Mucosa of descending colon (tissue), 3 donors: ENCODE data around the gene TMEM132C. TPM values are rescaled to one million over a fixed set of nuclear protein-coding genes. Genes with fewer than 3 reads are reported as not detected.

Experiments
- ATAC-seq: fragments of 200-7000 bp; cut with Tn5 transposase; one replicate; pipeline ENCODE4 v1.9.1; 2020; ENCODE audit warnings: mild to moderate bottlenecking, moderate library complexity
- DNase-seq, 3 donors: peaks; one replicate each; pipeline ENCODE4 v3.0.0-alpha.2; 2020
- H3K36me3 ChIP-seq: fragments of 200-600 bp; one replicate; pipeline ENCODE4 v1.8.0; 2021; ENCODE audit warnings: low read depth, mild to moderate bottlenecking
- H3K4me1 ChIP-seq: fragments of 200-600 bp; one replicate; pipeline ENCODE4 v1.8.0; 2021; ENCODE audit warnings: low read depth, mild to moderate bottlenecking
- H3K4me3 ChIP-seq: fragments of 200-600 bp; one replicate; pipeline ENCODE4 v1.8.0; 2021; ENCODE audit warnings: mild to moderate bottlenecking
- H3K9me3 ChIP-seq: fragments of 200-600 bp; one replicate; pipeline ENCODE4 v1.8.0; 2021; ENCODE audit warnings: mild to moderate bottlenecking
- CTCF ChIP-seq: fragments of 200-600 bp; IDR thresholded peaks from one replicate; pipeline ENCODE4 v1.8.0; 2022; ENCODE audit warnings: antibody characterized with exemption, mild to moderate bottlenecking
- intact Hi-C, 2 donors: fragments of 100-400 bp; cut with DNase I in 1 of 2; cut with micrococcal nuclease in 1 of 2; formaldehyde crosslinking; loops; one replicate each; pipeline versions ENCODE4 v1.11.0 to v1.11.1; 2022; cut with DNase I, micrococcal nuclease
- total RNA-seq, 3 donors: library from RNA; stranded (reverse); fragmentation: NEBNext Ultra II Directional in 2 of 3; extraction: Animal tissue kit (Norgen Biotek cat#: 25700) in 2 of 3; gene quantifications; one replicate each; pipeline versions ENCODE4 v1.2.1 to v1.2.4, GENCODE V29; 2021 to 2023
- donor health status: DM: no; HTN: no; CAD: no; lungs with moderate emphysema.
- donor health status: DM: no; HTN: no; CAD: no.
- donor health status: DM: no; HTN: yes; CAD: no.

TMEM132C gene
- total RNA-seq, 3 donors from 2014 or later = 0.23 to 2.4 (median 1.2) TPM

GRCh38 chr12:128450810-128451209, 183.8 kb downstream of the TMEM132C start:
- ATAC-seq = no peak
- no peak for DNase-seq
- no peaks in the 10 kb centered on the region for H3K4me1 ChIP-seq
- intact Hi-C loops = no loop called here
- H3K4me3 ChIP-seq = no peak overlapping the region
- no peaks in the 10 kb centered on the region for H3K36me3 ChIP-seq
- TF ChIP-seq CTCF = no peak
- H3K9me3 ChIP-seq = no peaks in the 10 kb centered on the region

- no peak for ATAC-seq
- intact Hi-C loops = no loop called here
- no peak for TF ChIP-seq CTCF
- no peaks in the 10 kb centered on the region for H3K4me1 ChIP-seq
- no peak overlapping the region for H3K4me3 ChIP-seq
- H3K9me3 ChIP-seq = no peaks in the 10 kb centered on the region
- peak in 1 of 3 donors; percentile 4 for DNase-seq
- H3K36me3 ChIP-seq = no peaks in the 10 kb centered on the region
Measured at GRCh38 chr12:128455851-128456250, 188.9 kb downstream of the TMEM132C start.

- Histone ChIP-seq H3K4me1 (no peaks in the 10 kb centered on the region), H3K9me3 (no peaks in the 10 kb centered on the region), H3K4me3 (no peak overlapping the region), H3K36me3 (no peaks in the 10 kb centered on the region)
- no peak for DNase-seq
- ATAC-seq = no peak
- intact Hi-C loops = no loop called here
- no peak for TF ChIP-seq CTCF
Measured at GRCh38 chr12:128456922-128457321, 190.0 kb downstream of the TMEM132C start.

GRCh38 chr12:128458301-128458974, 191.5 kb downstream of the TMEM132C start:
- no peaks in the 10 kb centered on the region for H3K36me3 ChIP-seq
- no peak for TF ChIP-seq CTCF
- ATAC-seq (no peak), DNase-seq (no peak)
- no peaks in the 10 kb centered on the region for H3K4me1 ChIP-seq
- intact Hi-C loops = no loop called here
- H3K9me3 ChIP-seq = no peaks in the 10 kb centered on the region
- H3K4me3 ChIP-seq = no peak overlapping the region

- no peak overlapping the region for H3K4me3 ChIP-seq
- no peak for TF ChIP-seq CTCF
- intact Hi-C loops = no loop called here
- no peak for ATAC-seq
- no peaks in the 10 kb centered on the region for H3K36me3 ChIP-seq
- no peaks in the 10 kb centered on the region for H3K4me1 ChIP-seq
- no peak for DNase-seq
- no peaks in the 10 kb centered on the region for H3K9me3 ChIP-seq
Measured at GRCh38 chr12:128459067-128459466, 192.1 kb downstream of the TMEM132C start.

GRCh38 chr12:128463881-128464280, 196.9 kb downstream of the TMEM132C start:
- no peak for ATAC-seq
- no peak for DNase-seq
- intact Hi-C loops = no loop called here
- TF ChIP-seq CTCF = no peak
- Histone ChIP-seq H3K36me3 (no peaks in the 10 kb centered on the region), H3K9me3 (no peaks in the 10 kb centered on the region), H3K4me3 (no peak overlapping the region), H3K4me1 (no peaks in the 10 kb centered on the region)
